H9 (cell line): ENCODE data around the gene ANKRD34A. TPM values are rescaled to one million over a fixed set of nuclear protein-coding genes. Genes with fewer than 3 reads are reported as not detected.

ENCODE experiments used
- DNase-seq: peaks from one replicate; pipeline ENCODE4 v3.0.0-alpha.2; 2017
- H2AFZ ChIP-seq: one replicate; pipeline ENCODE4 v1.6.1; 2013; ENCODE audit warnings: mild to moderate bottlenecking, low read length, control low read depth, moderate library complexity
- H2AK5ac ChIP-seq: 2 replicates; pipeline ENCODE4 v1.6.1; 2013; ENCODE audit warnings: low read length, control low read depth, mixed read lengths; ENCODE audit not compliant: insufficient read length
- H2BK120ac ChIP-seq: one replicate; pipeline ENCODE4 v1.6.1; 2013; ENCODE audit warnings: low read depth, mild to moderate bottlenecking, low read length, control low read depth, inconsistent platforms; ENCODE audit not compliant: poor library complexity, severe bottlenecking
- H2BK12ac ChIP-seq: 2 replicates; pipeline ENCODE4 v1.6.1; 2013; ENCODE audit warnings: low read length, control low read depth, mixed read lengths, low read depth; ENCODE audit not compliant: insufficient read length
- H2BK15ac ChIP-seq: 2 replicates; pipeline ENCODE4 v1.6.1; 2013; ENCODE audit warnings: low read depth, low read length, control low read depth
- H2BK20ac ChIP-seq: one replicate; pipeline ENCODE4 v1.6.1; 2013; ENCODE audit warnings: low read depth, mild to moderate bottlenecking, low read length, control low read depth, inconsistent platforms; ENCODE audit not compliant: poor library complexity, severe bottlenecking
- H2BK5ac ChIP-seq: 2 replicates; pipeline ENCODE4 v1.6.1; 2013; ENCODE audit warnings: low read length, control low read depth, mixed read lengths; ENCODE audit not compliant: insufficient read length
- H3K14ac ChIP-seq: 2 replicates; pipeline ENCODE4 v1.6.1; 2013; ENCODE audit warnings: low read length, control low read depth; ENCODE audit not compliant: insufficient read depth
- H3K18ac ChIP-seq: 2 replicates; pipeline ENCODE4 v1.6.1; 2013; ENCODE audit warnings: low read depth, mild to moderate bottlenecking, mixed read lengths, low read length, control low read depth; ENCODE audit not compliant: insufficient read length
- H3K23ac ChIP-seq: 2 replicates; pipeline ENCODE4 v1.6.1; 2013; ENCODE audit warnings: low read length, control low read depth, mixed read lengths, low read depth; ENCODE audit not compliant: insufficient read length
- H3K23me2 ChIP-seq: 2 replicates; pipeline ENCODE4 v1.6.1; 2013; ENCODE audit warnings: low read depth, mild to moderate bottlenecking, mixed read lengths, low read length, control low read depth; ENCODE audit not compliant: insufficient read length, poor library complexity, severe bottlenecking
- H3K27ac ChIP-seq: 2 replicates; pipeline ENCODE4 v1.5.1; 2013; ENCODE audit warnings: low read length, control low read depth, mixed read lengths, low read depth; ENCODE audit not compliant: insufficient read length
- H3K27me3 ChIP-seq: 2 replicates; pipeline ENCODE4 v1.6.1; 2013; ENCODE audit warnings: low read length, control low read depth, inconsistent platforms; ENCODE audit not compliant: insufficient read depth
- H3K4ac ChIP-seq: 2 replicates; pipeline ENCODE4 v1.6.1; 2013; ENCODE audit warnings: low read depth, mild to moderate bottlenecking, control low read depth, inconsistent platforms, low read length, moderate library complexity
- H3K4me1 ChIP-seq: 2 replicates; pipeline ENCODE4 v1.6.1; 2013; ENCODE audit warnings: low read length, control low read depth, inconsistent platforms; ENCODE audit not compliant: insufficient read depth
- H3K4me2 ChIP-seq: 2 replicates; pipeline ENCODE4 v1.6.1; 2013; ENCODE audit warnings: low read length, control low read depth, mixed read lengths; ENCODE audit not compliant: insufficient read length, insufficient read depth
- H3K56ac ChIP-seq: 2 replicates; pipeline ENCODE4 v1.6.1; 2013; ENCODE audit warnings: low read depth, mild to moderate bottlenecking, mixed read lengths, low read length, control low read depth; ENCODE audit not compliant: insufficient read length
- H3K79me1 ChIP-seq: 2 replicates; pipeline ENCODE4 v1.6.1; 2013; ENCODE audit warnings: low read depth, mild to moderate bottlenecking, moderate library complexity, low read length, control low read depth, inconsistent platforms; ENCODE audit not compliant: insufficient read depth, poor library complexity, severe bottlenecking
- H3K79me2 ChIP-seq: 2 replicates; pipeline ENCODE4 v1.6.1; 2013; ENCODE audit warnings: low read length, control low read depth, inconsistent platforms; ENCODE audit not compliant: insufficient read depth
- H3K9ac ChIP-seq: 2 replicates; pipeline ENCODE4 v1.6.1; 2013; ENCODE audit warnings: low read length, control low read depth, mixed read lengths; ENCODE audit not compliant: insufficient read length; ENCODE audit errors: extremely low read depth
- H3K9me3 ChIP-seq: one replicate; pipeline ENCODE4 v1.6.1; 2013; ENCODE audit warnings: low read depth, low read length, inconsistent platforms; ENCODE audit not compliant: control insufficient read depth
- H3T11ph ChIP-seq: one replicate; pipeline ENCODE4 v1.6.1; 2013; ENCODE audit warnings: mild to moderate bottlenecking, low read length, control low read depth, inconsistent platforms
- H4K20me1 ChIP-seq: one replicate; pipeline ENCODE4 v1.6.1; 2013; ENCODE audit not compliant: control insufficient read depth, insufficient read length, insufficient read depth
- H4K5ac ChIP-seq: 2 replicates; pipeline ENCODE4 v1.6.1; 2013; ENCODE audit warnings: low read depth, mild to moderate bottlenecking, mixed read lengths, low read length, control low read depth; ENCODE audit not compliant: insufficient read length
- H4K8ac ChIP-seq: replicated peaks from 2 replicates; pipeline ENCODE4 v1.6.1; 2013; ENCODE audit warnings: low read length, control low read depth, mixed read lengths, low read depth; ENCODE audit not compliant: insufficient read length
- H4K91ac ChIP-seq: 2 replicates; pipeline ENCODE4 v1.6.1; 2013; ENCODE audit warnings: low read depth, mild to moderate bottlenecking, moderate library complexity, mixed read lengths, low read length, control low read depth; ENCODE audit not compliant: insufficient read length
- H3K27ac Mint-ChIP-seq, 3 experiments: 2 replicates in 2 of 3; 3 replicates in 1 of 3; pipeline ENCODE4 v1.8.0; 2020 to 2021; ENCODE audit warnings: mixed read lengths in 3 of 3, mild to moderate bottlenecking in 1 of 3, moderate library complexity in 1 of 3
- H3K27me3 Mint-ChIP-seq: 2 replicates; pipeline ENCODE4 v1.8.0; 2021; ENCODE audit warnings: low read depth, mild to moderate bottlenecking, moderate library complexity, mixed read lengths
- H3K36me3 Mint-ChIP-seq, 3 experiments: 2 replicates in 2 of 3; 3 replicates in 1 of 3; pipeline ENCODE4 v1.8.0; 2020 to 2021; ENCODE audit warnings: low read depth in 3 of 3, mixed read lengths in 3 of 3; ENCODE audit not compliant: insufficient read depth in 1 of 3
- H3K4me1 Mint-ChIP-seq, 2 experiments: 2 replicates each; pipeline ENCODE4 v1.8.0; 2020; ENCODE audit warnings: mixed read lengths in 2 of 2
- H3K4me3 Mint-ChIP-seq, 2 experiments: 2 replicates in 1 of 2; 3 replicates in 1 of 2; pipeline ENCODE4 v1.8.0; 2020 to 2021; ENCODE audit warnings: mild to moderate bottlenecking in 2 of 2, mixed read lengths in 2 of 2, moderate library complexity in 1 of 2
- H3K9me3 Mint-ChIP-seq, 2 experiments: 2 replicates in 1 of 2; 3 replicates in 1 of 2; pipeline ENCODE4 v1.8.0; 2020; ENCODE audit warnings: mild to moderate bottlenecking in 2 of 2, mixed read lengths in 2 of 2, moderate library complexity in 1 of 2
- CTCF ChIP-seq: fragments of 200-600 bp; sonication (generic); conservative IDR thresholded peaks from 3 replicates; pipeline ENCODE4 v1.8.0; 2021; ENCODE audit warnings: antibody characterized with exemption, mild to moderate bottlenecking
- WGBS: extraction: QIAGEN DNeasy Blood & Tissue Kit; methylation state at CpG from one replicate; pipeline ENCODE4 v1.1.7; 2013; ENCODE audit warnings: missing lambda C conversion rate, low lambda C conversion rate, mixed read lengths; ENCODE audit not compliant: insufficient read length; ENCODE audit errors: extremely low coverage; 5-methylcytosine and 5-hydroxymethylcytosine counted together
- total RNA-seq: library from RNA; stranded (reverse); gene quantifications from 2 replicates; pipeline ENCODE4 v1.2.1, GENCODE V29; 2021

Gene ANKRD34A
- total RNA-seq, 1 experiment from 2014 or later = 0.39 TPM

- H4K20me1 ChIP-seq = no peaks in the 10 kb centered on the region
- H4K5ac ChIP-seq = no peak overlapping the region
- H3K9me3 ChIP-seq = no peaks in the 10 kb centered on the region
- no peak overlapping the region for H2BK15ac ChIP-seq
- no peak overlapping the region for H3K4me2 ChIP-seq
- no peak overlapping the region for H2BK5ac ChIP-seq
- no peak overlapping the region for H3K14ac ChIP-seq
- no peaks in the 10 kb centered on the region for H3K79me1 ChIP-seq
- peak overlapping the region; percentile 95 for H3K27ac ChIP-seq
- no peak overlapping the region for H3K9ac ChIP-seq
- H3K23ac ChIP-seq = no peak overlapping the region
- H3K27me3 Mint-ChIP-seq = peaks cover 5% of the 10 kb centered on the region
- H3K27ac Mint-ChIP-seq = peak overlapping the region in 2 of 3 experiments; percentile 28 to 68; a peak in 6 of 7 replicates
- no peak overlapping the region for H2BK12ac ChIP-seq
- WGBS = no CpG with 5 or more reads among the region's 9 CpGs
- H3K23me2 ChIP-seq = no peaks in the 10 kb centered on the region
- peak; percentile 79 for DNase-seq
- peaks cover 7 to 17% of the 10 kb centered on the region in 2 experiments for H3K4me1 Mint-ChIP-seq
- peak; percentile 90 for TF ChIP-seq CTCF
- no peaks in the 10 kb centered on the region for H3K36me3 Mint-ChIP-seq
- H3K9me3 Mint-ChIP-seq = no peaks in the 10 kb centered on the region
- H2AFZ ChIP-seq = no peak overlapping the region
- no peak overlapping the region for H3K4ac ChIP-seq
- H3K4me3 Mint-ChIP-seq = peak overlapping the region; percentile 25 to 43; a peak in 2 of 5 replicates
- no peaks in the 10 kb centered on the region for H3K79me2 ChIP-seq
- no peak overlapping the region for H3T11ph ChIP-seq
- H2BK120ac ChIP-seq = no peak overlapping the region
- H2AK5ac ChIP-seq = no peak overlapping the region
- H3K18ac ChIP-seq = no peak overlapping the region
- H3K4me1 ChIP-seq = peaks cover 7% of the 10 kb centered on the region
- H4K8ac ChIP-seq = no peak overlapping the region
- no peak overlapping the region for H4K91ac ChIP-seq
- H3K27me3 ChIP-seq = no peaks in the 10 kb centered on the region
- H3K56ac ChIP-seq = no peak overlapping the region
- H2BK20ac ChIP-seq = no peak overlapping the region
These were observed 13.4 kb upstream of the ANKRD34A start for GRCh38 chr1:145977486-145978470.
